ENCODE measurements around the gene SMIM29. TPM values are rescaled to one million over a fixed set of nuclear protein-coding genes. Genes with fewer than 3 reads are reported as not detected.

Gene SMIM29
- total RNA-seq, 1 experiment from 2014 or later = 25.1 TPM

DNA sequence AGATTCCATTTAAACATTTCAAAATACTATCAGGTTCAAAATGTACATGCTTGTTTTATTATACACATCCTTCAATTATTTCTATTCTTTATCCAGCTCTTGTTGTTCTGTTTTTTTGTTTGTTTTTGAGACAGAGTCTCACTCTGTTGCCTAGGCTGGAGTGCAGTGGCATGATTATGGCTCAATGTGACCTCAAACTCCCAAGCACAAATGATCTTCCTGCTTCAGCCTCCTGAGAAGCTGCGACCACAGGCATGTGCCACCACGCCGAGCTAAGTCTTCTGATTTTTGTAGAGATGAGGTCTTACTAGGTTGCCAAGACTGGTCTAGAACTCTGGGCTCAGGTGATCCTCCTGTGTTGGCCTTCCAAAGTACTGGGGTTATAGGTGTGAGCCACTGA is 44.1 kb upstream of the SMIM29 start:
- no peaks in the 10 kb centered on the region for H4K20me1 ChIP-seq (ENCODE audit: insufficient read depth)
- peaks cover 2 to 11% of the 10 kb centered on the region in 2 experiments; a peak in 2 of 4 replicates for H3K4me1 ChIP-seq (ENCODE audit: control insufficient read depth in 1 of 2, insufficient read depth in 2 of 2, low read length in 2 of 2)
- POLR2A ChIA-PET = no interaction called here
- TF ChIP-seq CBX3 (IDR thresholded peaks at IDR 0.05; ENCODE audit: low read depth) = no peak
- no peak for TF ChIP-seq POLR2A (IDR thresholded peaks at IDR 0.05; ENCODE audit: borderline replicate concordance, extremely low read depth, insufficient read depth, insufficient read length)
- no peak for TF ChIP-seq YY1 (IDR thresholded peaks at IDR 0.05; ENCODE audit: extremely low read depth, insufficient replicate concordance, low read depth, low read length)
- no peak for TF ChIP-seq EGR1 (IDR thresholded peaks at IDR 0.05; ENCODE audit: low read depth)
- no peak for TF ChIP-seq SIN3A (IDR thresholded peaks at IDR 0.05; ENCODE audit: low read depth)
- no peak for TF ChIP-seq EZH2phosphoT487 (IDR thresholded peaks at IDR 0.05; ENCODE audit: borderline replicate concordance)
- intact Hi-C loops (cut with micrococcal nuclease) = no loop called here
- H3K79me2 ChIP-seq (ENCODE audit: insufficient read depth, low read length) = peaks cover under 1% of the 10 kb centered on the region; the same call in 1 of the 2 replicates
- no peak for ATAC-seq
- RAD21 ChIA-PET (ENCODE audit: low non-redundant PET in 1 of 2, low total read pairs in 2 of 2, uncharacterized antibody in 2 of 2, unreplicated experiment in 2 of 2) = no interaction called here
- H3K4me2 ChIP-seq (ENCODE audit: low read length) = no peak overlapping the region
- CTCF ChIA-PET = no interaction called here
- H3K4me3 ChIP-seq (replicated peaks in 1 of 2; ENCODE audit: low read depth in 1 of 2, low read length in 2 of 2) = no peak overlapping the region
- no peak overlapping the region for H3K9ac ChIP-seq (ENCODE audit: low read length)
- no peak overlapping the region for H2AFZ ChIP-seq (ENCODE audit: low read depth, low read length, poor library complexity, severe bottlenecking)
- no peak for DNase-seq (ENCODE audit: low read depth, low spot score)
- H3K36me3 ChIP-seq (ENCODE audit: control insufficient read depth in 1 of 2, insufficient read depth in 2 of 2, low read length in 2 of 2) = peaks cover 5 to 19% of the 10 kb centered on the region in 2 experiments; a peak in 3 of 4 replicates
- H3K27me3 ChIP-seq (ENCODE audit: insufficient read depth, low read length) = no peaks in the 10 kb centered on the region
- no peak overlapping the region for H3K27ac ChIP-seq (ENCODE audit: low read depth, low read length)
- BruUV-seq (replicated peaks) = no TSS peak
- H3K9me2 ChIP-seq (ENCODE audit: insufficient read depth) = no peaks in the 10 kb centered on the region
- no peaks in the 10 kb centered on the region for H3K9me3 ChIP-seq (ENCODE audit: control insufficient read depth in 1 of 2, insufficient read depth in 1 of 2, low read depth in 1 of 2, low read length in 2 of 2)

DNA sequence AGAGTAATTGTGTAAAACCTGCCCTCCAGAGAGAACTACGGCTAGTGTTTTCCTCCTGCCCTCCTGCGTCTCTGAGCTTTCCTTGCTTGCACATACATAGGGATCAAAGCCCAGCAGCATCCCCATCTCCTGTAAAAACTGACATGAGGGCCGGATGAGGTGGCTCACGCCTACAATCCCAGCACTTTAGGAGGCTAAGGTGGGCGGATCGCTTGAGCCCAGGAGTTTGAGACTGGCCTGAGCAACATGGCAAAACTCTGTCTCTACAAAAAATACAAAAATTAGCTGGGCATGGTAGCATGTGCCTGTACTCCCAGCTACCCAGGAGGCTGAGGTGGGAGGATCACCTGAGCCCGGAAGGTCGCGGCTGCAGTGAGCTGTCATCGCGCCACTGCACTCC is 40.3 kb upstream of the SMIM29 start:
- Histone ChIP-seq H3K9me2 (ENCODE audit: insufficient read depth) (no peaks in the 10 kb centered on the region), H4K20me1 (ENCODE audit: insufficient read depth) (no peaks in the 10 kb centered on the region), H3K4me3 (replicated peaks in 1 of 2; ENCODE audit: low read depth in 1 of 2, low read length in 2 of 2) (no peak overlapping the region), H2AFZ (ENCODE audit: low read depth, low read length, poor library complexity, severe bottlenecking) (no peak overlapping the region), H3K4me2 (ENCODE audit: low read length) (no peak overlapping the region), H3K27ac (ENCODE audit: low read depth, low read length) (no peak overlapping the region), H3K79me2 (ENCODE audit: insufficient read depth, low read length) (no peaks in the 10 kb centered on the region), H3K4me1 (ENCODE audit: control insufficient read depth in 1 of 2, insufficient read depth in 2 of 2, low read length in 2 of 2) (no peaks in the 10 kb centered on the region), H3K9me3 (ENCODE audit: control insufficient read depth in 1 of 2, insufficient read depth in 1 of 2, low read depth in 1 of 2, low read length in 2 of 2) (no peaks in the 10 kb centered on the region), H3K27me3 (ENCODE audit: insufficient read depth, low read length) (no peaks in the 10 kb centered on the region), H3K36me3 (ENCODE audit: control insufficient read depth in 1 of 2, insufficient read depth in 2 of 2, low read length in 2 of 2) (peaks cover 5 to 32% of the 10 kb centered on the region in 2 experiments; a peak in 3 of 4 replicates), H3K9ac (ENCODE audit: low read length) (no peak overlapping the region)
- RAD21 ChIA-PET (ENCODE audit: low non-redundant PET in 1 of 2, low total read pairs in 2 of 2, uncharacterized antibody in 2 of 2, unreplicated experiment in 2 of 2) = no interaction called here
- no TSS peak for BruUV-seq (replicated peaks)
- intact Hi-C loops (cut with micrococcal nuclease) = no loop called here
- POLR2A ChIA-PET = no interaction called here
- no peak for ATAC-seq
- DNase-seq (ENCODE audit: low read depth, low spot score) = no peak
- CTCF ChIA-PET = no interaction called here
- no peak for TF ChIP-seq POLR2A (IDR thresholded peaks at IDR 0.05; ENCODE audit: borderline replicate concordance, extremely low read depth, insufficient read depth, insufficient read length)
- TF ChIP-seq, protein P1, sequence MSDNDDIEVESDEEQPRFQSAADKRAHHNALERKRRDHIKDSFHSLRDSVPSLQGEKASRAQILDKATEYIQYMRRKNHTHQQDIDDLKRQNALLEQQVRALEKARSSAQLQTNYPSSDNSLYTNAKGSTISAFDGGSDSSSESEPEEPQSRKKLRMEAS (IDR thresholded peaks at IDR 0.05) = no peak
- TF ChIP-seq CEBPB (IDR thresholded peaks at IDR 0.05; ENCODE audit: low read depth) = no peak
- no peak for TF ChIP-seq EZH2 (IDR thresholded peaks at IDR 0.05)
- no peak for TF ChIP-seq EZH2phosphoT487 (IDR thresholded peaks at IDR 0.05; ENCODE audit: borderline replicate concordance)
